A549 (cell line): ENCODE results near the gene FSTL5.

Experiments used
- BHLHE40 ChIP-seq: IDR thresholded peaks from 2 replicates; pipeline ENCODE4 v1.6.1; 2012; ENCODE audit warnings: low read depth, low read length, inconsistent platforms
- CEBPB ChIP-seq, 2 experiments: fragments of >200 bp in 1 of 2; sonication (Bioruptor Twin) in 1 of 2; formaldehyde crosslinking in 1 of 2; IDR thresholded peaks; 2 replicates each; pipeline ENCODE4 v1.6.1; 2012 to 2016
- CHD4 ChIP-seq: fragments of 200-600 bp; sonication (generic); IDR thresholded peaks from 2 replicates; pipeline ENCODE4 v1.6.1; 2016; ENCODE audit warnings: antibody characterized with exemption, mild to moderate bottlenecking, borderline replicate concordance
- CTCF ChIP-seq: fragments of >200 bp; sonication (Bioruptor Twin); formaldehyde crosslinking; IDR thresholded peaks from 3 replicates; pipeline ENCODE4 v1.5.1; 2016
- EP300 ChIP-seq, 2 experiments: fragments of >200 bp; sonication (Bioruptor Twin); formaldehyde crosslinking; IDR thresholded peaks; 2 replicates in 1 of 2; 3 replicates in 1 of 2; pipeline ENCODE4 v1.6.1; 2016 to 2017
- ESRRA ChIP-seq: fragments of 150-350 bp; IDR thresholded peaks from 2 replicates; pipeline ENCODE4 v1.6.1; 2014; ENCODE audit warnings: mild to moderate bottlenecking, low read length, borderline replicate concordance
- JUNB ChIP-seq: fragments of >200 bp; sonication (Bioruptor Twin); formaldehyde crosslinking; IDR thresholded peaks from 2 replicates; pipeline ENCODE4 v1.6.1; 2016
- MAFK ChIP-seq: fragments of 450-650 bp; IDR thresholded peaks from 2 replicates; pipeline ENCODE4 v1.6.1; 2014; ENCODE audit not compliant: partially characterized antibody
- MAX ChIP-seq: IDR thresholded peaks from 2 replicates; pipeline ENCODE4 v1.6.1; 2012
- POLR2A ChIP-seq: IDR thresholded peaks from 2 replicates; pipeline ENCODE4 v1.6.1; 2012; ENCODE audit warnings: mild to moderate bottlenecking, low read length
- RAD21 ChIP-seq, 2 experiments: fragments of >200 bp in 1 of 2; sonication (Bioruptor Twin) in 1 of 2; formaldehyde crosslinking in 1 of 2; IDR thresholded peaks in 1 of 2; conservative IDR thresholded peaks in 1 of 2; 2 replicates in 1 of 2; 3 replicates in 1 of 2; pipeline ENCODE4 v1.6.1; 2012 to 2018; ENCODE audit warnings: inconsistent platforms in 1 of 2
- RFX5 ChIP-seq: fragments of 450-650 bp; IDR thresholded peaks from 2 replicates; pipeline ENCODE4 v1.7.1; 2014; ENCODE audit warnings: antibody characterized with exemption, mild to moderate bottlenecking, moderate library complexity
- USF2 ChIP-seq: fragments of 450-650 bp; IDR thresholded peaks from 2 replicates; pipeline ENCODE4 v1.6.1; 2014; ENCODE audit warnings: antibody characterized with exemption
- ZFP36 ChIP-seq: fragments of 450-650 bp; IDR thresholded peaks from 2 replicates; pipeline ENCODE4 v1.6.1; 2014; ENCODE audit warnings: borderline replicate concordance; ENCODE audit not compliant: partially characterized antibody

- TF ChIP-seq CTCF: no peak
- TF ChIP-seq USF2: no peak
- no peak for TF ChIP-seq RAD21 (conservative IDR thresholded peaks at IDR 0.05 in 1 of 2, IDR thresholded peaks at IDR 0.05 in 1 of 2)
- no peak for TF ChIP-seq BHLHE40
- no peak for TF ChIP-seq MAX
- TF ChIP-seq POLR2A: no peak
- no peak for TF ChIP-seq EP300 (IDR thresholded peaks at IDR 0.05)
- no peak for TF ChIP-seq JUNB
- TF ChIP-seq MAFK: no peak
- TF ChIP-seq ZFP36: no peak
- no peak for TF ChIP-seq RFX5
- no peak for TF ChIP-seq CHD4
- TF ChIP-seq CEBPB (IDR thresholded peaks at IDR 0.05): no peak
- TF ChIP-seq ESRRA: no peak
Measured at GRCh38 chr4:161448550-161449180, 715.1 kb downstream of the FSTL5 start.
